PFSK-1 (cell line): ENCODE data around the gene DRAXIN.

Source experiments
- FOXP2 ChIP-seq: optimal IDR thresholded peaks from 2 replicates; pipeline ENCODE3; 2011; ENCODE audit warnings: borderline replicate concordance, control low read depth, inconsistent platforms; ENCODE audit not compliant: insufficient read depth; ENCODE audit errors: extremely low read length, extremely low read depth
- POLR2AphosphoS5 ChIP-seq: IDR thresholded peaks from 2 replicates; pipeline ENCODE4 v1.6.1; 2012; ENCODE audit warnings: low read depth, mild to moderate bottlenecking, control low read depth, low read length, moderate library complexity
- SIN3A ChIP-seq: IDR thresholded peaks from 2 replicates; pipeline ENCODE4 v1.6.1; 2012; ENCODE audit warnings: mild to moderate bottlenecking, low read length, moderate library complexity, borderline replicate concordance; ENCODE audit not compliant: insufficient read depth
- TAF1 ChIP-seq: IDR thresholded peaks from 2 replicates; pipeline ENCODE4 v1.6.1; 2012; ENCODE audit warnings: low read length, control low read depth, borderline replicate concordance; ENCODE audit not compliant: insufficient read depth
- TF ChIP-seq, protein P1 (sequence below), 2 experiments: IDR thresholded peaks; 2 replicates each; pipeline versions ENCODE4 v1.6.1 to v1.8.0; 2011 to 2012; ENCODE audit warnings: low read depth in 2 of 2, low read length in 2 of 2, control low read depth in 1 of 2, inconsistent platforms in 1 of 2, mild to moderate bottlenecking in 1 of 2, moderate library complexity in 1 of 2; ENCODE audit not compliant: insufficient read depth in 1 of 2

The DRAXIN gene

GRCh38 chr1:11766429-11766776 lies 74.9 kb downstream of the DRAXIN start:
- TF ChIP-seq TAF1 (no peak), POLR2AphosphoS5 (no peak)

GRCh38 chr1:11767922-11768704 lies 76.6 kb downstream of the DRAXIN start:
- TF ChIP-seq FOXP2, result no peak
- no peak for TF ChIP-seq TAF1
- TF ChIP-seq SIN3A, result no peak
- TF ChIP-seq, protein P1, sequence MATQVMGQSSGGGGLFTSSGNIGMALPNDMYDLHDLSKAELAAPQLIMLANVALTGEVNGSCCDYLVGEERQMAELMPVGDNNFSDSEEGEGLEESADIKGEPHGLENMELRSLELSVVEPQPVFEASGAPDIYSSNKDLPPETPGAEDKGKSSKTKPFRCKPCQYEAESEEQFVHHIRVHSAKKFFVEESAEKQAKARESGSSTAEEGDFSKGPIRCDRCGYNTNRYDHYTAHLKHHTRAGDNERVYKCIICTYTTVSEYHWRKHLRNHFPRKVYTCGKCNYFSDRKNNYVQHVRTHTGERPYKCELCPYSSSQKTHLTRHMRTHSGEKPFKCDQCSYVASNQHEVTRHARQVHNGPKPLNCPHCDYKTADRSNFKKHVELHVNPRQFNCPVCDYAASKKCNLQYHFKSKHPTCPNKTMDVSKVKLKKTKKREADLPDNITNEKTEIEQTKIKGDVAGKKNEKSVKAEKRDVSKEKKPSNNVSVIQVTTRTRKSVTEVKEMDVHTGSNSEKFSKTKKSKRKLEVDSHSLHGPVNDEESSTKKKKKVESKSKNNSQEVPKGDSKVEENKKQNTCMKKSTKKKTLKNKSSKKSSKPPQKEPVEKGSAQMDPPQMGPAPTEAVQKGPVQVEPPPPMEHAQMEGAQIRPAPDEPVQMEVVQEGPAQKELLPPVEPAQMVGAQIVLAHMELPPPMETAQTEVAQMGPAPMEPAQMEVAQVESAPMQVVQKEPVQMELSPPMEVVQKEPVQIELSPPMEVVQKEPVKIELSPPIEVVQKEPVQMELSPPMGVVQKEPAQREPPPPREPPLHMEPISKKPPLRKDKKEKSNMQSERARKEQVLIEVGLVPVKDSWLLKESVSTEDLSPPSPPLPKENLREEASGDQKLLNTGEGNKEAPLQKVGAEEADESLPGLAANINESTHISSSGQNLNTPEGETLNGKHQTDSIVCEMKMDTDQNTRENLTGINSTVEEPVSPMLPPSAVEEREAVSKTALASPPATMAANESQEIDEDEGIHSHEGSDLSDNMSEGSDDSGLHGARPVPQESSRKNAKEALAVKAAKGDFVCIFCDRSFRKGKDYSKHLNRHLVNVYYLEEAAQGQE (IDR thresholded peaks at IDR 0.05; ENCODE audit: insufficient read depth in 1 of 2, low read depth in 2 of 2, low read length in 2 of 2), result no peak
- TF ChIP-seq POLR2AphosphoS5, result no peak

DNA sequence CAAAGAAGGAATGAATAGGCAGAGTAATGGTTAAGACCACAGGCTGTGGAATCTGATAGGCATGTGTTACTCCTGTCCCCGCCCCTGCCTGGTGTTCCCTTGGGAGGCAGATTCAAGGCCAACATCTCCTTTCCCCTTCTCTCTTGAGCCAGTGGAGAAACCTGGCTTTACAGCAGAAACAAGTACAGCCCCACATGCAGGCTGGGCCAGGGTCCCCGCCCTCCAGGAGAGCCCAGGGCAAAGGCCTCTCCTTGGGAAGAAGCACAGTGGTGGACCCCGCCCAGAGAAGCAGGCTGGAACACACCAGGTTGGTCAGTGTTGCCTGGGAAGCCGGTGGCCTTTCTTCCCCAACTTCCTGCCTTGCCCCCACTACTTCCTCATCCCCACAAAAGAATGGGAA lies 77.3 kb downstream of the DRAXIN start:
- TF ChIP-seq, protein P1 (IDR thresholded peaks at IDR 0.05; ENCODE audit: insufficient read depth in 1 of 2, low read depth in 2 of 2, low read length in 2 of 2), result no peak
- no peak for TF ChIP-seq POLR2AphosphoS5

- TF ChIP-seq, protein P1 (IDR thresholded peaks at IDR 0.05; ENCODE audit: insufficient read depth in 1 of 2, low read depth in 2 of 2, low read length in 2 of 2), result no peak
- TF ChIP-seq POLR2AphosphoS5 (no peak), FOXP2 (no peak), TAF1 (no peak), SIN3A (no peak)
Observed at GRCh38 chr1:11769274-11769673, 77.8 kb downstream of the DRAXIN start.

DNA sequence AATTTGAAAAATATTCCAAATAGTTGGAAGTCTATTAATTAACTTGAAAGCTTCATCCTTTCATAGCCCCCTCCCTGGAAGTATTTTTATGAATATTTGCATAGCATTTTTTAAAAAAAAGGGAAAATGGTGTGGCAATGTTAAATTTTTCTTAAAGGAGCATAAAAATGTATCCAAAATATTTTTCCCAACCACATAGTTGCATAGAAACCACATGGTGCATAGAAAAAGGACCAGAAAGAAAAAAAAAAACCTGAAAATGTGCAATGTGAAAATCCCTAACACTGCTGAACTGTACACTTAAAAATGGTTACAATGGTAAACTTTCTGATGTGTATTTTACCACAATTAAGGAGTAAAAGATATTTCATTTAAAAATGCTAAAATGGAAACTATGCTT lies 78.5 kb downstream of the DRAXIN start:
- no peak for TF ChIP-seq TAF1
- TF ChIP-seq, protein P1 (IDR thresholded peaks at IDR 0.05; ENCODE audit: insufficient read depth in 1 of 2, low read depth in 2 of 2, low read length in 2 of 2), result no peak
- no peak for TF ChIP-seq FOXP2
- no peak for TF ChIP-seq SIN3A
- TF ChIP-seq POLR2AphosphoS5, result no peak
